Fibroblast of lung (primary cell): ENCODE results near the gene CD320. TPM values are rescaled to one million over a fixed set of nuclear protein-coding genes. Genes with fewer than 3 reads are reported as not detected.

Experiments used
- DNase-seq, 2 donors: peaks; one replicate each; pipeline versions ENCODE4 v3.0.0 to v3.0.0-alpha.2; 2010; ENCODE audit warnings: low read depth in 2 of 2
- H2AFZ ChIP-seq: 2 replicates; pipeline ENCODE4 v1.5.1; 2012; ENCODE audit warnings: low read length, control low read depth, inconsistent platforms
- H3K27ac ChIP-seq: 2 replicates; pipeline ENCODE4 v1.5.1; 2011; ENCODE audit warnings: low read length, control low read depth; ENCODE audit not compliant: insufficient read depth
- H3K27me3 ChIP-seq: 2 replicates; pipeline ENCODE4 v1.5.1; 2011; ENCODE audit warnings: mild to moderate bottlenecking, low read length; ENCODE audit not compliant: control insufficient read depth, insufficient read depth
- H3K36me3 ChIP-seq: 2 replicates; pipeline ENCODE4 v1.5.1; 2011; ENCODE audit warnings: low read length; ENCODE audit not compliant: control insufficient read depth, insufficient read depth
- H3K4me1 ChIP-seq: 2 replicates; pipeline ENCODE4 v1.5.1; 2011; ENCODE audit warnings: low read length; ENCODE audit not compliant: control insufficient read depth, insufficient read depth; ENCODE audit errors: extremely low read depth
- H3K4me2 ChIP-seq: 2 replicates; pipeline ENCODE4 v1.5.1; 2011; ENCODE audit warnings: low read length, control low read depth; ENCODE audit not compliant: insufficient read depth; ENCODE audit errors: extremely low read depth
- H3K4me3 ChIP-seq, 4 experiments: fragments of 200-600 bp in 1 of 4; sonication (generic) in 1 of 4; replicated peaks in 1 of 4; 2 replicates each; pipeline ENCODE4 v1.5.1; 2011 to 2016; ENCODE audit warnings: low read length in 4 of 4, low read depth in 3 of 4, mild to moderate bottlenecking in 3 of 4, control low read depth in 2 of 4, inconsistent platforms in 1 of 4, mixed read lengths in 1 of 4; ENCODE audit not compliant: insufficient read depth in 1 of 4; ENCODE audit errors: control extremely low read depth in 1 of 4
- H3K79me2 ChIP-seq: 2 replicates; pipeline ENCODE4 v1.5.1; 2012; ENCODE audit warnings: mild to moderate bottlenecking, low read length, inconsistent platforms; ENCODE audit not compliant: control insufficient read depth, insufficient read depth
- H3K9ac ChIP-seq: 2 replicates; pipeline ENCODE4 v1.5.1; 2011; ENCODE audit warnings: mild to moderate bottlenecking, low read length, control low read depth; ENCODE audit not compliant: insufficient read depth
- H3K9me3 ChIP-seq: 2 replicates; pipeline ENCODE4 v1.5.1; 2012; ENCODE audit warnings: low read depth, low read length; ENCODE audit not compliant: control insufficient read depth, insufficient read depth
- H4K20me1 ChIP-seq: 2 replicates; pipeline ENCODE4 v1.5.1; 2011; ENCODE audit warnings: low read length; ENCODE audit not compliant: control insufficient read depth, insufficient read depth; ENCODE audit errors: extremely low read depth
- EZH2 ChIP-seq: IDR thresholded peaks from 2 replicates; pipeline ENCODE4 v1.5.1; 2012; ENCODE audit warnings: low read length, control low read depth, mild to moderate bottlenecking; ENCODE audit errors: missing control alignments
- polyA plus RNA-seq, 2 donors: library from polyadenylated mRNA; depleted of rRNA in 1 of 2; stranded (reverse) in 1 of 2; unstranded in 1 of 2; fragments of >200 nt; gene quantifications; 2 replicates each; pipeline ENCODE4 v1.2.1, GENCODE V29; 2011 to 2012; ENCODE audit warnings: missing spikeins in 1 of 2
- total RNA-seq: library from RNA; depleted of rRNA; stranded (reverse); fragments of >200 nt; gene quantifications from 2 replicates; pipeline ENCODE4 v1.2.1, GENCODE V29; 2014
- TF ChIP-seq, protein P1 (sequence below), 2 donors: IDR thresholded peaks in 1 of 2; conservative IDR thresholded peaks in 1 of 2; 1 replicate in 1 of 2; 2 replicates in 1 of 2; pipeline ENCODE4 v1.5.1; 2011 to 2012; ENCODE audit warnings: low read length in 2 of 2, control low read depth in 1 of 2, inconsistent platforms in 1 of 2, low read depth in 1 of 2, mild to moderate bottlenecking in 1 of 2

Gene CD320
- total and polyA plus RNA-seq, 2 donors (not counting 1 experiment from before 2014, with no cell fraction given), result 13.9 to 22.6 TPM

DNA sequence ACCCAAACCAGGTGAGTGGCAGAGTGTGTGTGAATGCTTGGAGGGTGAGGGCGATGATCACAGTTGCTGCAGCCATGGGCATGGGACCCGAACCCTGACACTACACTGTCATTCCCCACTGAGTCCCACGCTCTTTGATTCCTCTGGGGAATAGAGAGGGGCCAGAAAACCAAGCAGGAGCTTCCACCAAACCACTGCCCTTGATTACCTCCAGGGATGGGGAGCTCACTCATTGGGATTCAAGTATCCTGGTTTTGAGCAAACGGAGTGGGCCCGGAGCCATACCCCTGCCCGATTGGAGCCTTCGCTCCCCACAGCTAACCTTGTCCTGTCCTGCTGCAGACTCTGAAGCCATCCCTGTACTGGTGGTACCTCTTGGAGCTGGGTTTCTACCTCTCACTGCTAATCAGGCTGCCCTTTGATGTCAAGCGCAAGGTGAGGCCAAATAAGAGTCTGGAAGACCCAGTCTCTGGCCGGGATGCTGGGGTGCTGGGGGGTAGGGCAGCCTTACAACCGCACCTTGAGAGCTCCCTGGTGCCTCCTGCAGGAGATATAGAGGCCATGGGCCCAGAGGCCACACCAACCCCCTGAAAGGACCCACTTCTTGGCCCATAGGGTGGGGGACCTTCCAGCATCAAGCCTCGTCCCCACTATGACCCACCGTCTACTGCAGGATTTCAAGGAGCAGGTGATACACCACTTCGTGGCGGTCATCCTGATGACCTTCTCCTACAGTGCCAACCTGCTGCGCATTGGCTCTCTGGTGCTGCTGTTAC, 51.7 kb downstream of the CD320 start:
- H4K20me1 ChIP-seq, result no peaks in the 10 kb centered on the region
- no peak overlapping the region for H3K4me2 ChIP-seq
- TF ChIP-seq, protein P1, sequence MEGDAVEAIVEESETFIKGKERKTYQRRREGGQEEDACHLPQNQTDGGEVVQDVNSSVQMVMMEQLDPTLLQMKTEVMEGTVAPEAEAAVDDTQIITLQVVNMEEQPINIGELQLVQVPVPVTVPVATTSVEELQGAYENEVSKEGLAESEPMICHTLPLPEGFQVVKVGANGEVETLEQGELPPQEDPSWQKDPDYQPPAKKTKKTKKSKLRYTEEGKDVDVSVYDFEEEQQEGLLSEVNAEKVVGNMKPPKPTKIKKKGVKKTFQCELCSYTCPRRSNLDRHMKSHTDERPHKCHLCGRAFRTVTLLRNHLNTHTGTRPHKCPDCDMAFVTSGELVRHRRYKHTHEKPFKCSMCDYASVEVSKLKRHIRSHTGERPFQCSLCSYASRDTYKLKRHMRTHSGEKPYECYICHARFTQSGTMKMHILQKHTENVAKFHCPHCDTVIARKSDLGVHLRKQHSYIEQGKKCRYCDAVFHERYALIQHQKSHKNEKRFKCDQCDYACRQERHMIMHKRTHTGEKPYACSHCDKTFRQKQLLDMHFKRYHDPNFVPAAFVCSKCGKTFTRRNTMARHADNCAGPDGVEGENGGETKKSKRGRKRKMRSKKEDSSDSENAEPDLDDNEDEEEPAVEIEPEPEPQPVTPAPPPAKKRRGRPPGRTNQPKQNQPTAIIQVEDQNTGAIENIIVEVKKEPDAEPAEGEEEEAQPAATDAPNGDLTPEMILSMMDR (conservative IDR thresholded peaks at IDR 0.05 in 1 of 2, IDR thresholded peaks at IDR 0.05 in 1 of 2; ENCODE audit: low read depth in 1 of 2, low read length in 2 of 2), result no peak
- no peak for TF ChIP-seq EZH2
- no peaks in the 10 kb centered on the region for H3K79me2 ChIP-seq
- no peak overlapping the region for H3K27ac ChIP-seq
- H3K4me3 ChIP-seq, result no peak overlapping the region
- H2AFZ ChIP-seq, result no peak overlapping the region
- DNase-seq, result no peak
- no peaks in the 10 kb centered on the region for H3K9me3 ChIP-seq
- no peaks in the 10 kb centered on the region for H3K27me3 ChIP-seq
- no peaks in the 10 kb centered on the region for H3K36me3 ChIP-seq
- H3K4me1 ChIP-seq, result no peaks in the 10 kb centered on the region
- H3K9ac ChIP-seq, result no peak overlapping the region

DNA sequence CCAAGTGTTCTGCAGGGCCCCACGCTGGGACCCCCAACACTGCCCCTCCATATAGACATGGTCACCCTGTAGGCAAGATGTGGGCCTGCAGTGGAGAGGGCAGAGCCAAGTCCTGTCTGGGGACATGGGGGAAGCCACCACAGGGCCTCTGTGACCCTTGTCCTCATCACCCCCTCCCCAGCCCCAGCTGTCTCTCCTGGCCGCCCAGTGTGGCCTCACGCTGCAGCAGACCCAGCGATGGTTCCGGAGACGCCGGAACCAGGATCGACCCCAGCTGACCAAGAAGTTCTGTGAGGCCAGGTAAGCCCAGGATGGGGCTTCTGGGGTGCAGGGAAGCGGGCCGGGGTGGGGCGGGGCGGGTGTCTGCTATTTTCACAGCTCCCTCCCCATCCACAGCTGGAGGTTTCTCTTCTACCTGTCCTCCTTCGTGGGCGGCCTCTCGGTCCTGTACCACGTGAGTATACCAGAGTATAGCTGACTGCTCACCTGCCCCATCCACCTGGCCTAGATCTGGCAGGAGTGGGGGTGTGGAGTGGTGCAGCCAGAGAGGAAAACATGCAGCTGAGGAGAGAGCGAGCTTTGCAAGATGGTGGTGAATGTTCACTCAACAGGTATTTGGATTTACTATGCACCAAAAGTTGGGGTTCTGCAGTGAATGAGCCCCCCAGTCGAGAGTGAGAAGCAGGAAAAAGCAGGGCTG, 52.6 kb downstream of the CD320 start:
- Histone ChIP-seq H3K27ac (no peak overlapping the region), H3K36me3 (no peaks in the 10 kb centered on the region), H4K20me1 (no peaks in the 10 kb centered on the region), H2AFZ (no peak overlapping the region), H3K9me3 (no peaks in the 10 kb centered on the region), H3K79me2 (no peaks in the 10 kb centered on the region), H3K27me3 (no peaks in the 10 kb centered on the region), H3K4me3 (no peak overlapping the region), H3K4me1 (no peaks in the 10 kb centered on the region), H3K4me2 (no peak overlapping the region), H3K9ac (no peak overlapping the region)
- TF ChIP-seq, protein P1 (conservative IDR thresholded peaks at IDR 0.05 in 1 of 2, IDR thresholded peaks at IDR 0.05 in 1 of 2; ENCODE audit: low read depth in 1 of 2, low read length in 2 of 2), result no peak
- TF ChIP-seq EZH2, result no peak
- no peak for DNase-seq

DNA sequence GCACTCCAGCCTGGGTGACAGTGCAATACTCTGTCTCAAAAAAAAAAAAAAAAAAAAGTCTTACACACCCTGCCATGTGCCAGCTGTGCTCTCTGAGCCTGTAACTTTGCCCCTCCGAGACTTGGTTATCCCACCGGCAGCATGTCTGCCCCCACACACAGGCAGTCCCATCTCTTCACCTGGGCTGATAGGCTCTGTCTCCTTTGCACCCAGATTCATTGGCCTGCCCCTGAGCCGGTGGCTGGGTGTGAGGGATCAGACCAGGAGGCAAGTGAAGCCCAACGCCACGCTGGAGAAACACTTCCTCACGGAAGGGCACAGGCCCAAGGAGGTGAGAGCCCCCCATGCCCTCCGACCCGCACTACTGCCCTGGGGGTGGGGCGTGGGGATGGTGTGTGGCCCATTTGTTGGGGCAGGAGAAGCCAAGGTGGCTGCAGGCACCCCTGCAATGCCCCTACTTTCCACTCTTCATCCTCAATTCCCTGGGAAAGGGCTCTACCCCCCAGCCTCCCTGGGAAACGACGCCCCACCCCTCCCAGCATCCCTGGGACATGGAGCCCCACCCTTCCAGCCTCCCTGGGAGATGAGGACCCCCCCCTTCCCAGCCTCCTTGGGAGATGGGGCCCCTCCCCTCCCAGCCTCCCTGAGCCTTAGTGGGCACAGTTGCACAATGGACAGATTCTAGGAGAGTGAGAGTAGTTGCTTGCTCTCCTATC, 53.7 kb downstream of the CD320 start:
- Histone ChIP-seq H3K9ac (no peak overlapping the region), H3K4me1 (no peaks in the 10 kb centered on the region), H3K4me3 (no peak overlapping the region), H2AFZ (no peak overlapping the region), H3K36me3 (no peaks in the 10 kb centered on the region), H4K20me1 (no peaks in the 10 kb centered on the region), H3K79me2 (no peaks in the 10 kb centered on the region), H3K9me3 (no peaks in the 10 kb centered on the region), H3K4me2 (no peak overlapping the region), H3K27ac (no peak overlapping the region), H3K27me3 (no peaks in the 10 kb centered on the region)
- TF ChIP-seq, protein P1 (conservative IDR thresholded peaks at IDR 0.05 in 1 of 2, IDR thresholded peaks at IDR 0.05 in 1 of 2; ENCODE audit: low read depth in 1 of 2, low read length in 2 of 2), result no peak
- no peak for TF ChIP-seq EZH2
- DNase-seq, result no peak
